ENCODE measurements around the gene SETD4. TPM values are rescaled to one million over a fixed set of nuclear protein-coding genes. Genes with fewer than 3 reads are reported as not detected.

SETD4 gene
- total and polyA plus RNA-seq, 2 of the 13 experiments (the other 11 are each of a cell fraction or from before 2014, with no cell fraction given): 7.1 to 14.4 TPM

DNA sequence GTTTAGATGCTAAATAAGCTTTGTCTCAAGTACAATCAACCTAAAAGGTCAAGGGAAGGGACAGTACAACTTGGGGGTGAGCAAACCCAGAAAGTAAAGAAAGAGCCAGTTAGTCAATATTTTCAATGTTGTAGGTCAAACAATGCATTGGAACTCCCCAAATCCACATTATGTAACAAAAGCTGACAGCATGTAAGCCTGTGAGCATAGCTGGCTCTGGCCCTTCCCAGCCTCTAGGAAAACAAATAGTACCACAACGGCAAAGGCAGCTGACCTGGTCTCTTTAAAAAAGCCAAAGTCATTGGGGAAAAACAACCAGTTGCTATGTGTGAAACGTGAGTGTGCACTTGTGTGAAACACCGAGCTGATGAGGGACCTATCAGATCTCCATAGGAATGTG, 12.9 kb upstream of the SETD4 start (continued):
- TF ChIP-seq, protein P1, sequence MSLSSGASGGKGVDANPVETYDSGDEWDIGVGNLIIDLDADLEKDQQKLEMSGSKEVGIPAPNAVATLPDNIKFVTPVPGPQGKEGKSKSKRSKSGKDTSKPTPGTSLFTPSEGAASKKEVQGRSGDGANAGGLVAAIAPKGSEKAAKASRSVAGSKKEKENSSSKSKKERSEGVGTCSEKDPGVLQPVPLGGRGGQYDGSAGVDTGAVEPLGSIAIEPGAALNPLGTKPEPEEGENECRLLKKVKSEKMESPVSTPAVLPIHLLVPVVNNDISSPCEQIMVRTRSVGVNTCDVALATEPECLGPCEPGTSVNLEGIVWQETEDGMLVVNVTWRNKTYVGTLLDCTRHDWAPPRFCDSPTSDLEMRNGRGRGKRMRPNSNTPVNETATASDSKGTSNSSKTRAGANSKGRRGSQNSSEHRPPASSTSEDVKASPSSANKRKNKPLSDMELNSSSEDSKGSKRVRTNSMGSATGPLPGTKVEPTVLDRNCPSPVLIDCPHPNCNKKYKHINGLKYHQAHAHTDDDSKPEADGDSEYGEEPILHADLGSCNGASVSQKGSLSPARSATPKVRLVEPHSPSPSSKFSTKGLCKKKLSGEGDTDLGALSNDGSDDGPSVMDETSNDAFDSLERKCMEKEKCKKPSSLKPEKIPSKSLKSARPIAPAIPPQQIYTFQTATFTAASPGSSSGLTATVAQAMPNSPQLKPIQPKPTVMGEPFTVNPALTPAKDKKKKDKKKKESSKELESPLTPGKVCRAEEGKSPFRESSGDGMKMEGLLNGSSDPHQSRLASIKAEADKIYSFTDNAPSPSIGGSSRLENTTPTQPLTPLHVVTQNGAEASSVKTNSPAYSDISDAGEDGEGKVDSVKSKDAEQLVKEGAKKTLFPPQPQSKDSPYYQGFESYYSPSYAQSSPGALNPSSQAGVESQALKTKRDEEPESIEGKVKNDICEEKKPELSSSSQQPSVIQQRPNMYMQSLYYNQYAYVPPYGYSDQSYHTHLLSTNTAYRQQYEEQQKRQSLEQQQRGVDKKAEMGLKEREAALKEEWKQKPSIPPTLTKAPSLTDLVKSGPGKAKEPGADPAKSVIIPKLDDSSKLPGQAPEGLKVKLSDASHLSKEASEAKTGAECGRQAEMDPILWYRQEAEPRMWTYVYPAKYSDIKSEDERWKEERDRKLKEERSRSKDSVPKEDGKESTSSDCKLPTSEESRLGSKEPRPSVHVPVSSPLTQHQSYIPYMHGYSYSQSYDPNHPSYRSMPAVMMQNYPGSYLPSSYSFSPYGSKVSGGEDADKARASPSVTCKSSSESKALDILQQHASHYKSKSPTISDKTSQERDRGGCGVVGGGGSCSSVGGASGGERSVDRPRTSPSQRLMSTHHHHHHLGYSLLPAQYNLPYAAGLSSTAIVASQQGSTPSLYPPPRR (CRISPR knock-in tag; IDR thresholded peaks at IDR 0.05; ENCODE audit: borderline replicate concordance): peak; percentile 91
- TF ChIP-seq ZSCAN21 (CRISPR knock-in tag; IDR thresholded peaks at IDR 0.05; ENCODE audit: borderline replicate concordance) (no peak), MIER3 (CRISPR knock-in tag; IDR thresholded peaks at IDR 0.05; ENCODE audit: borderline replicate concordance) (0 out of 2 replicates have a peak, but pooled peaks have one; percentile 41), ZNF3 (CRISPR knock-in tag; IDR thresholded peaks at IDR 0.05) (no peak), ZNF431 (CRISPR knock-in tag; IDR thresholded peaks at IDR 0.05; ENCODE audit: borderline replicate concordance, low read depth) (no peak), ZNF331 (CRISPR knock-in tag; IDR thresholded peaks at IDR 0.05) (peak; percentile 28; the same call in 1 of the 2 replicates), PAF1 (CRISPR knock-in tag; IDR thresholded peaks at IDR 0.05) (no peak), FOXO1 (CRISPR knock-in tag; IDR thresholded peaks at IDR 0.05) (peak; percentile 78; the same call in 1 of the 2 replicates), SOX13 (IDR thresholded peaks at IDR 0.05) (peak; percentile 83), SOX13 (CRISPR knock-in tag; conservative IDR thresholded peaks at IDR 0.05 in 1 of 2, IDR thresholded peaks at IDR 0.05 in 1 of 2) (peak in 1 of 2 experiments; percentile 98; a peak in 2 of 4 replicates), ZSCAN20 (CRISPR knock-in tag; IDR thresholded peaks at IDR 0.05; ENCODE audit: borderline replicate concordance) (no peak)
- TF ChIP-seq, protein P2, sequence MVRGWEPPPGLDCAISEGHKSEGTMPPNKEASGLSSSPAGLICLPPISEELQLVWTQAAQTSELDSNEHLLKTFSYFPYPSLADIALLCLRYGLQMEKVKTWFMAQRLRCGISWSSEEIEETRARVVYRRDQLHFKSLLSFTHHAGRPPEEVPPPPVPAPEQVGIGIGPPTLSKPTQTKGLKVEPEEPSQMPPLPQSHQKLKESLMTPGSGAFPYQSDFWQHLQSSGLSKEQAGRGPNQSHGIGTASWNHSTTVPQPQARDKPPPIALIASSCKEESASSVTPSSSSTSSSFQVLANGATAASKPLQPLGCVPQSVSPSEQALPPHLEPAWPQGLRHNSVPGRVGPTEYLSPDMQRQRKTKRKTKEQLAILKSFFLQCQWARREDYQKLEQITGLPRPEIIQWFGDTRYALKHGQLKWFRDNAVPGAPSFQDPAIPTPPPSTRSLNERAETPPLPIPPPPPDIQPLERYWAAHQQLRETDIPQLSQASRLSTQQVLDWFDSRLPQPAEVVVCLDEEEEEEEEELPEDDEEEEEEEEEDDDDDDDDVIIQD (CRISPR knock-in tag; IDR thresholded peaks at IDR 0.05; ENCODE audit: low read depth): no peak
- TF ChIP-seq, protein P3, sequence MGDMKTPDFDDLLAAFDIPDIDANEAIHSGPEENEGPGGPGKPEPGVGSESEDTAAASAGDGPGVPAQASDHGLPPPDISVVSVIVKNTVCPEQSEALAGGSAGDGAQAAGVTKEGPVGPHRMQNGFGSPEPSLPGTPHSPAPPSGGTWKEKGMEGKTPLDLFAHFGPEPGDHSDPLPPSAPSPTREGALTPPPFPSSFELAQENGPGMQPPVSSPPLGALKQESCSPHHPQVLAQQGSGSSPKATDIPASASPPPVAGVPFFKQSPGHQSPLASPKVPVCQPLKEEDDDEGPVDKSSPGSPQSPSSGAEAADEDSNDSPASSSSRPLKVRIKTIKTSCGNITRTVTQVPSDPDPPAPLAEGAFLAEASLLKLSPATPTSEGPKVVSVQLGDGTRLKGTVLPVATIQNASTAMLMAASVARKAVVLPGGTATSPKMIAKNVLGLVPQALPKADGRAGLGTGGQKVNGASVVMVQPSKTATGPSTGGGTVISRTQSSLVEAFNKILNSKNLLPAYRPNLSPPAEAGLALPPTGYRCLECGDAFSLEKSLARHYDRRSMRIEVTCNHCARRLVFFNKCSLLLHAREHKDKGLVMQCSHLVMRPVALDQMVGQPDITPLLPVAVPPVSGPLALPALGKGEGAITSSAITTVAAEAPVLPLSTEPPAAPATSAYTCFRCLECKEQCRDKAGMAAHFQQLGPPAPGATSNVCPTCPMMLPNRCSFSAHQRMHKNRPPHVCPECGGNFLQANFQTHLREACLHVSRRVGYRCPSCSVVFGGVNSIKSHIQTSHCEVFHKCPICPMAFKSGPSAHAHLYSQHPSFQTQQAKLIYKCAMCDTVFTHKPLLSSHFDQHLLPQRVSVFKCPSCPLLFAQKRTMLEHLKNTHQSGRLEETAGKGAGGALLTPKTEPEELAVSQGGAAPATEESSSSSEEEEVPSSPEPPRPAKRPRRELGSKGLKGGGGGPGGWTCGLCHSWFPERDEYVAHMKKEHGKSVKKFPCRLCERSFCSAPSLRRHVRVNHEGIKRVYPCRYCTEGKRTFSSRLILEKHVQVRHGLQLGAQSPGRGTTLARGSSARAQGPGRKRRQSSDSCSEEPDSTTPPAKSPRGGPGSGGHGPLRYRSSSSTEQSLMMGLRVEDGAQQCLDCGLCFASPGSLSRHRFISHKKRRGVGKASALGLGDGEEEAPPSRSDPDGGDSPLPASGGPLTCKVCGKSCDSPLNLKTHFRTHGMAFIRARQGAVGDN (CRISPR knock-in tag; IDR thresholded peaks at IDR 0.05): no peak
- TF ChIP-seq, protein P4, sequence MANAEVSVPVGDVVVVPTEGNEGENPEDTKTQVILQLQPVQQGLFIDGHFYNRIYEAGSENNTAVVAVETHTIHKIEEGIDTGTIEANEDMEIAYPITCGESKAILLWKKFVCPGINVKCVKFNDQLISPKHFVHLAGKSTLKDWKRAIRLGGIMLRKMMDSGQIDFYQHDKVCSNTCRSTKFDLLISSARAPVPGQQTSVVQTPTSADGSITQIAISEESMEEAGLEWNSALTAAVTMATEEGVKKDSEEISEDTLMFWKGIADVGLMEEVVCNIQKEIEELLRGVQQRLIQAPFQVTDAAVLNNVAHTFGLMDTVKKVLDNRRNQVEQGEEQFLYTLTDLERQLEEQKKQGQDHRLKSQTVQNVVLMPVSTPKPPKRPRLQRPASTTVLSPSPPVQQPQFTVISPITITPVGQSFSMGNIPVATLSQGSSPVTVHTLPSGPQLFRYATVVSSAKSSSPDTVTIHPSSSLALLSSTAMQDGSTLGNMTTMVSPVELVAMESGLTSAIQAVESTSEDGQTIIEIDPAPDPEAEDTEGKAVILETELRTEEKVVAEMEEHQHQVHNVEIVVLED (CRISPR knock-in tag; IDR thresholded peaks at IDR 0.05; ENCODE audit: borderline replicate concordance): no peak

All from HepG2 (cell line).